WTC11 (cell line): Measurements from ENCODE around the gene YOD1. TPM values are rescaled to one million over a fixed set of nuclear protein-coding genes. Genes with fewer than 3 reads are reported as not detected.

Source experiments
- AR ChIP-seq: fragments of 250-450 bp; sonication (Bioruptor Pico); IDR thresholded peaks from 2 replicates; pipeline ENCODE4 v1.9.0; 2021; ENCODE audit warnings: mild to moderate bottlenecking
- CBFB ChIP-seq: sonication (generic); formaldehyde crosslinking; IDR thresholded peaks from 2 replicates; pipeline ENCODE4 v1.8.1; 2022; ENCODE audit warnings: mild to moderate bottlenecking, low read depth, missing genetic modification reagents
- ETV6 ChIP-seq: sonication (generic); formaldehyde crosslinking; IDR thresholded peaks from 2 replicates; pipeline ENCODE4 v1.8.1; 2022; ENCODE audit warnings: mild to moderate bottlenecking, missing genetic modification reagents
- FOXK1 ChIP-seq: sonication (generic); formaldehyde crosslinking; IDR thresholded peaks from 2 replicates; pipeline ENCODE4 v1.8.0; 2022; ENCODE audit warnings: mild to moderate bottlenecking, moderate library complexity, missing genetic modification reagents
- GABPB1 ChIP-seq: sonication (generic); formaldehyde crosslinking; IDR thresholded peaks from 2 replicates; pipeline ENCODE4 v1.8.1; 2023; ENCODE audit warnings: mild to moderate bottlenecking, missing genetic modification reagents
- IRF2 ChIP-seq: sonication (generic); formaldehyde crosslinking; IDR thresholded peaks from 2 replicates; pipeline ENCODE4 v1.8.0; 2022; ENCODE audit warnings: low read depth, missing genetic modification reagents, borderline replicate concordance
- MYBL2 ChIP-seq: sonication (generic); formaldehyde crosslinking; IDR thresholded peaks from 2 replicates; pipeline ENCODE4 v1.8.1; 2023; ENCODE audit warnings: mild to moderate bottlenecking, moderate library complexity, missing genetic modification reagents
- NFYB ChIP-seq: sonication (generic); formaldehyde crosslinking; conservative IDR thresholded peaks from 2 replicates; pipeline ENCODE4 v1.8.0; 2022; ENCODE audit warnings: low read depth, missing genetic modification reagents
- NR3C1 ChIP-seq: sonication (generic); formaldehyde crosslinking; conservative IDR thresholded peaks from 2 replicates; pipeline ENCODE4 v1.8.1; 2023; ENCODE audit warnings: low read depth, mild to moderate bottlenecking, missing genetic modification reagents
- PRRX2 ChIP-seq: fragments of 250-450 bp; sonication (Bioruptor Pico); IDR thresholded peaks from 2 replicates; pipeline ENCODE4 v1.8.0; 2021; ENCODE audit warnings: mild to moderate bottlenecking
- SP1 ChIP-seq: sonication (generic); formaldehyde crosslinking; conservative IDR thresholded peaks from 2 replicates; pipeline ENCODE4 v1.8.1; 2022; ENCODE audit warnings: missing genetic modification reagents
- USF1 ChIP-seq: sonication (generic); formaldehyde crosslinking; IDR thresholded peaks from 2 replicates; pipeline ENCODE4 v1.8.0; 2022; ENCODE audit warnings: mild to moderate bottlenecking, missing genetic modification reagents
- ZNF121 ChIP-seq: sonication (generic); formaldehyde crosslinking; IDR thresholded peaks from 2 replicates; pipeline ENCODE4 v1.8.0; 2023; ENCODE audit warnings: missing genetic modification reagents
- ZNF232 ChIP-seq: sonication (generic); formaldehyde crosslinking; IDR thresholded peaks from 2 replicates; pipeline ENCODE4 v1.8.0; 2022; ENCODE audit warnings: mild to moderate bottlenecking, missing genetic modification reagents
- ZNF263 ChIP-seq: sonication (generic); formaldehyde crosslinking; IDR thresholded peaks from 2 replicates; pipeline ENCODE4 v1.8.1; 2022; ENCODE audit warnings: low read depth, mild to moderate bottlenecking, moderate library complexity, missing genetic modification reagents
- total RNA-seq: library from RNA; stranded (reverse); gene quantifications from 3 replicates; pipeline ENCODE4 v1.2.3, GENCODE V29; 2021
- TF ChIP-seq, protein P1 (sequence below): sonication (generic); formaldehyde crosslinking; IDR thresholded peaks from 2 replicates; pipeline ENCODE4 v1.8.1; 2022; ENCODE audit warnings: mild to moderate bottlenecking, missing genetic modification reagents, moderate library complexity, borderline replicate concordance
- TF ChIP-seq, protein P2 (sequence below): fragments of 250-450 bp; sonication (Bioruptor Pico); IDR thresholded peaks from 2 replicates; pipeline ENCODE4 v1.9.0; 2021; ENCODE audit warnings: mild to moderate bottlenecking, borderline replicate concordance
- TF ChIP-seq, protein P3 (sequence below): sonication (generic); formaldehyde crosslinking; IDR thresholded peaks from 2 replicates; pipeline ENCODE4 v1.8.0; 2022; ENCODE audit warnings: mild to moderate bottlenecking, missing genetic modification reagents
- TF ChIP-seq, protein P4 (sequence below): sonication (generic); formaldehyde crosslinking; conservative IDR thresholded peaks from 2 replicates; pipeline ENCODE4 v1.8.1; 2023; ENCODE audit warnings: mild to moderate bottlenecking, low read depth, missing genetic modification reagents, moderate library complexity
- TF ChIP-seq, protein P5 (sequence below): sonication (generic); formaldehyde crosslinking; IDR thresholded peaks from 2 replicates; pipeline ENCODE4 v1.8.1; 2023; ENCODE audit warnings: mild to moderate bottlenecking, missing genetic modification reagents, moderate library complexity
- TF ChIP-seq, protein P6 (sequence below): sonication (generic); formaldehyde crosslinking; IDR thresholded peaks from 2 replicates; pipeline ENCODE4 v1.8.1; 2023; ENCODE audit warnings: mild to moderate bottlenecking, missing genetic modification reagents

The YOD1 gene
- total RNA-seq, 1 experiment from 2014 or later, result 12.0 TPM

DNA sequence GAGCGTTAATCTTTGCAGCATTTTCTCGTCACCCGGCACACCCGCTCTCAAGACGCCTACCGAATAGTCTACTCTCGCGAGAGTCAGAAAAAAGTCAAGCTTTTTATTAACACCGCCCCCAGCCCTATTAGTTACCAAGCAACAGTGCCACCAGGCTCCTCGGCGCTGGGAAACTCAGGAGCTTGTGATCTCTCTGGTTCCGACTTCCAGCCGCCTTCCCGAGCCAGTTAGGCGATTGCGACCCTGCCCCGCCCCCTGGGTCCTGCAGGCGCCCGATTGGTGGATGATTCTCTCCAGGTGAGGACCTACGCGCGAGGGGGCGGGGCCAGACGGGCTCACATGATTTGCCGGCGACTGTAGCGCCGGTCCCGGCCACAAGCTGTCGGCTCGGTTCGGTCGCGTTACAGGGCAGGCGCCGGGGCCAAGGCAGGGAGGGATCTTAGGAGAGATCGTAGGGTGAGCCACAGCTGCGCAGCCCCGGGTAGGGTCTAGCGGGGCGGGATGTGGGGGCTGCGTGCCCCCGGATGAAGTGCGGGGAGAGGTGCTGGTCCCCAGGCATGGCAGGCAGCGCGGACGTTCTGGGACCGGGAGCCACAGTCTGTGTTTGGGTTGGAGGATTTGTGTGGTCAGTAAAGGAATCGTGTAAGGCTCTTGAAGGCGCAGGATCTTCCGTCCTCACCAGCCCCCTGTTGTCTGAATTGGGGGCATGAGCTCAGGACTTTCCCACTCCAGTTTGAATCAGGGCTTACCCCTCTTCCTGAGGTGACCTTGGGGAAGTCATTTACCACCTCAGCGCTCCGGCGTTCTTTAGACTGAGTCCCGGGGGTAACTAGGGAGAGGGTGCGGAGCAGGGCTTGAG lies 2.1 kb upstream of the YOD1 start, which contains the start of gene PFKFB2 (continued):
- TF ChIP-seq AR (CRISPR knock-in tag), result no peak
- TF ChIP-seq GABPB1 (CRISPR knock-in tag), result 0 out of 2 replicates have a peak, but pooled peaks have one; percentile 40
- TF ChIP-seq, protein P1, sequence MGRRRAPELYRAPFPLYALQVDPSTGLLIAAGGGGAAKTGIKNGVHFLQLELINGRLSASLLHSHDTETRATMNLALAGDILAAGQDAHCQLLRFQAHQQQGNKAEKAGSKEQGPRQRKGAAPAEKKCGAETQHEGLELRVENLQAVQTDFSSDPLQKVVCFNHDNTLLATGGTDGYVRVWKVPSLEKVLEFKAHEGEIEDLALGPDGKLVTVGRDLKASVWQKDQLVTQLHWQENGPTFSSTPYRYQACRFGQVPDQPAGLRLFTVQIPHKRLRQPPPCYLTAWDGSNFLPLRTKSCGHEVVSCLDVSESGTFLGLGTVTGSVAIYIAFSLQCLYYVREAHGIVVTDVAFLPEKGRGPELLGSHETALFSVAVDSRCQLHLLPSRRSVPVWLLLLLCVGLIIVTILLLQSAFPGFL, result no peak
- TF ChIP-seq, protein P2, sequence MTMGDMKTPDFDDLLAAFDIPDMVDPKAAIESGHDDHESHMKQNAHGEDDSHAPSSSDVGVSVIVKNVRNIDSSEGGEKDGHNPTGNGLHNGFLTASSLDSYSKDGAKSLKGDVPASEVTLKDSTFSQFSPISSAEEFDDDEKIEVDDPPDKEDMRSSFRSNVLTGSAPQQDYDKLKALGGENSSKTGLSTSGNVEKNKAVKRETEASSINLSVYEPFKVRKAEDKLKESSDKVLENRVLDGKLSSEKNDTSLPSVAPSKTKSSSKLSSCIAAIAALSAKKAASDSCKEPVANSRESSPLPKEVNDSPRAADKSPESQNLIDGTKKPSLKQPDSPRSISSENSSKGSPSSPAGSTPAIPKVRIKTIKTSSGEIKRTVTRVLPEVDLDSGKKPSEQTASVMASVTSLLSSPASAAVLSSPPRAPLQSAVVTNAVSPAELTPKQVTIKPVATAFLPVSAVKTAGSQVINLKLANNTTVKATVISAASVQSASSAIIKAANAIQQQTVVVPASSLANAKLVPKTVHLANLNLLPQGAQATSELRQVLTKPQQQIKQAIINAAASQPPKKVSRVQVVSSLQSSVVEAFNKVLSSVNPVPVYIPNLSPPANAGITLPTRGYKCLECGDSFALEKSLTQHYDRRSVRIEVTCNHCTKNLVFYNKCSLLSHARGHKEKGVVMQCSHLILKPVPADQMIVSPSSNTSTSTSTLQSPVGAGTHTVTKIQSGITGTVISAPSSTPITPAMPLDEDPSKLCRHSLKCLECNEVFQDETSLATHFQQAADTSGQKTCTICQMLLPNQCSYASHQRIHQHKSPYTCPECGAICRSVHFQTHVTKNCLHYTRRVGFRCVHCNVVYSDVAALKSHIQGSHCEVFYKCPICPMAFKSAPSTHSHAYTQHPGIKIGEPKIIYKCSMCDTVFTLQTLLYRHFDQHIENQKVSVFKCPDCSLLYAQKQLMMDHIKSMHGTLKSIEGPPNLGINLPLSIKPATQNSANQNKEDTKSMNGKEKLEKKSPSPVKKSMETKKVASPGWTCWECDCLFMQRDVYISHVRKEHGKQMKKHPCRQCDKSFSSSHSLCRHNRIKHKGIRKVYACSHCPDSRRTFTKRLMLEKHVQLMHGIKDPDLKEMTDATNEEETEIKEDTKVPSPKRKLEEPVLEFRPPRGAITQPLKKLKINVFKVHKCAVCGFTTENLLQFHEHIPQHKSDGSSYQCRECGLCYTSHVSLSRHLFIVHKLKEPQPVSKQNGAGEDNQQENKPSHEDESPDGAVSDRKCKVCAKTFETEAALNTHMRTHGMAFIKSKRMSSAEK (CRISPR knock-in tag), result no peak
- no peak for TF ChIP-seq IRF2 (CRISPR knock-in tag)
- peak; percentile 83; the same call in 1 of the 2 replicates for TF ChIP-seq ZNF232 (CRISPR knock-in tag)
- peak; percentile 70 for TF ChIP-seq FOXK1
- TF ChIP-seq SP1, result peak; percentile 97
- 0 out of 2 replicates have a peak, but pooled peaks have one; percentile 18 for TF ChIP-seq NFYB
- peak; percentile 71; the same call in 1 of the 2 replicates for TF ChIP-seq MYBL2
- TF ChIP-seq, protein P3, sequence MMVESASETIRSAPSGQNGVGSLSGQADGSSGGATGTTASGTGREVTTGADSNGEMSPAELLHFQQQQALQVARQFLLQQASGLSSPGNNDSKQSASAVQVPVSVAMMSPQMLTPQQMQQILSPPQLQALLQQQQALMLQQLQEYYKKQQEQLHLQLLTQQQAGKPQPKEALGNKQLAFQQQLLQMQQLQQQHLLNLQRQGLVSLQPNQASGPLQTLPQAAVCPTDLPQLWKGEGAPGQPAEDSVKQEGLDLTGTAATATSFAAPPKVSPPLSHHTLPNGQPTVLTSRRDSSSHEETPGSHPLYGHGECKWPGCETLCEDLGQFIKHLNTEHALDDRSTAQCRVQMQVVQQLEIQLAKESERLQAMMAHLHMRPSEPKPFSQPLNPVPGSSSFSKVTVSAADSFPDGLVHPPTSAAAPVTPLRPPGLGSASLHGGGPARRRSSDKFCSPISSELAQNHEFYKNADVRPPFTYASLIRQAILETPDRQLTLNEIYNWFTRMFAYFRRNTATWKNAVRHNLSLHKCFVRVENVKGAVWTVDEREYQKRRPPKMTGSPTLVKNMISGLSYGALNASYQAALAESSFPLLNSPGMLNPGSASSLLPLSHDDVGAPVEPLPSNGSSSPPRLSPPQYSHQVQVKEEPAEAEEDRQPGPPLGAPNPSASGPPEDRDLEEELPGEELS (CRISPR knock-in tag), result peak; percentile 58
- TF ChIP-seq ZNF263, result no peak
- peak; percentile 89 for TF ChIP-seq USF1 (CRISPR knock-in tag)
- TF ChIP-seq, protein P4, sequence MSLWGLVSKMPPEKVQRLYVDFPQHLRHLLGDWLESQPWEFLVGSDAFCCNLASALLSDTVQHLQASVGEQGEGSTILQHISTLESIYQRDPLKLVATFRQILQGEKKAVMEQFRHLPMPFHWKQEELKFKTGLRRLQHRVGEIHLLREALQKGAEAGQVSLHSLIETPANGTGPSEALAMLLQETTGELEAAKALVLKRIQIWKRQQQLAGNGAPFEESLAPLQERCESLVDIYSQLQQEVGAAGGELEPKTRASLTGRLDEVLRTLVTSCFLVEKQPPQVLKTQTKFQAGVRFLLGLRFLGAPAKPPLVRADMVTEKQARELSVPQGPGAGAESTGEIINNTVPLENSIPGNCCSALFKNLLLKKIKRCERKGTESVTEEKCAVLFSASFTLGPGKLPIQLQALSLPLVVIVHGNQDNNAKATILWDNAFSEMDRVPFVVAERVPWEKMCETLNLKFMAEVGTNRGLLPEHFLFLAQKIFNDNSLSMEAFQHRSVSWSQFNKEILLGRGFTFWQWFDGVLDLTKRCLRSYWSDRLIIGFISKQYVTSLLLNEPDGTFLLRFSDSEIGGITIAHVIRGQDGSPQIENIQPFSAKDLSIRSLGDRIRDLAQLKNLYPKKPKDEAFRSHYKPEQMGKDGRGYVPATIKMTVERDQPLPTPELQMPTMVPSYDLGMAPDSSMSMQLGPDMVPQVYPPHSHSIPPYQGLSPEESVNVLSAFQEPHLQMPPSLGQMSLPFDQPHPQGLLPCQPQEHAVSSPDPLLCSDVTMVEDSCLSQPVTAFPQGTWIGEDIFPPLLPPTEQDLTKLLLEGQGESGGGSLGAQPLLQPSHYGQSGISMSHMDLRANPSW (CRISPR knock-in tag), result no peak
- no peak for TF ChIP-seq ZNF121 (CRISPR knock-in tag)
- TF ChIP-seq ETV6 (CRISPR knock-in tag), result 0 out of 2 replicates have a peak, but pooled peaks have one; percentile 76
- no peak for TF ChIP-seq NR3C1
- TF ChIP-seq, protein P5, sequence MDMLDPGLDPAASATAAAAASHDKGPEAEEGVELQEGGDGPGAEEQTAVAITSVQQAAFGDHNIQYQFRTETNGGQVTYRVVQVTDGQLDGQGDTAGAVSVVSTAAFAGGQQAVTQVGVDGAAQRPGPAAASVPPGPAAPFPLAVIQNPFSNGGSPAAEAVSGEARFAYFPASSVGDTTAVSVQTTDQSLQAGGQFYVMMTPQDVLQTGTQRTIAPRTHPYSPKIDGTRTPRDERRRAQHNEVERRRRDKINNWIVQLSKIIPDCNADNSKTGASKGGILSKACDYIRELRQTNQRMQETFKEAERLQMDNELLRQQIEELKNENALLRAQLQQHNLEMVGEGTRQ (CRISPR knock-in tag), result peak; percentile 89
- no peak for TF ChIP-seq CBFB (CRISPR knock-in tag)
- TF ChIP-seq, protein P6, sequence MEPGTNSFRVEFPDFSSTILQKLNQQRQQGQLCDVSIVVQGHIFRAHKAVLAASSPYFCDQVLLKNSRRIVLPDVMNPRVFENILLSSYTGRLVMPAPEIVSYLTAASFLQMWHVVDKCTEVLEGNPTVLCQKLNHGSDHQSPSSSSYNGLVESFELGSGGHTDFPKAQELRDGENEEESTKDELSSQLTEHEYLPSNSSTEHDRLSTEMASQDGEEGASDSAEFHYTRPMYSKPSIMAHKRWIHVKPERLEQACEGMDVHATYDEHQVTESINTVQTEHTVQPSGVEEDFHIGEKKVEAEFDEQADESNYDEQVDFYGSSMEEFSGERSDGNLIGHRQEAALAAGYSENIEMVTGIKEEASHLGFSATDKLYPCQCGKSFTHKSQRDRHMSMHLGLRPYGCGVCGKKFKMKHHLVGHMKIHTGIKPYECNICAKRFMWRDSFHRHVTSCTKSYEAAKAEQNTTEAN (CRISPR knock-in tag), result peak; percentile 66; the same call in 1 of the 2 replicates
- 0 out of 2 replicates have a peak, but pooled peaks have one; percentile 32 for TF ChIP-seq PRRX2 (CRISPR knock-in tag)
